GM12864 (cell line): ENCODE results near the gene HOXD13.
A peak's percentile ranks its signal among the peaks of the same experiment; 100 is the strongest.

Experiments
- DNase-seq: peaks from one replicate; pipeline ENCODE4 v3.0.0-alpha.2; 2011; ENCODE audit warnings: low read depth
- H3K4me3 ChIP-seq: 2 replicates; pipeline ENCODE4 v1.5.1; 2011; ENCODE audit warnings: mild to moderate bottlenecking, low read depth, low read length, control low read depth
- TF ChIP-seq, protein P1 (sequence below): IDR thresholded peaks from 2 replicates; pipeline ENCODE4 v1.5.1; 2011; ENCODE audit warnings: low read depth, mild to moderate bottlenecking, moderate library complexity, low read length, control low read depth, inconsistent platforms; ENCODE audit errors: missing control alignments

Gene HOXD13

DNA sequence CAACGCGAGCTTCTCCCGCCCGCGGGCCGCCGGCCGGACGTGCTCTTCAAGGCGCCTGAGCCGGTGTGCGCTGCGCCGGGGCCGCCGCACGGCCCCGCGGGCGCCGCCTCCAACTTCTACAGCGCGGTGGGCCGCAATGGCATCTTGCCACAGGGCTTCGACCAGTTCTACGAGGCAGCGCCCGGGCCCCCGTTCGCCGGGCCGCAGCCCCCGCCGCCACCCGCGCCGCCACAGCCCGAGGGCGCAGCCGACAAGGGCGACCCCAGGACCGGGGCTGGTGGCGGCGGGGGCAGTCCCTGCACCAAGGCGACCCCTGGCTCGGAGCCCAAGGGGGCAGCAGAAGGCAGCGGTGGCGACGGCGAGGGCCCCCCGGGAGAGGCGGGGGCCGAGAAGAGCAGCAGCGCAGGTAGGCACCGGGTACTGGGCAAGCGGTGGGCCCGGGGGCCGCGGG is 15.2 kb downstream of the HOXD13 start:
- TF ChIP-seq, protein P1, sequence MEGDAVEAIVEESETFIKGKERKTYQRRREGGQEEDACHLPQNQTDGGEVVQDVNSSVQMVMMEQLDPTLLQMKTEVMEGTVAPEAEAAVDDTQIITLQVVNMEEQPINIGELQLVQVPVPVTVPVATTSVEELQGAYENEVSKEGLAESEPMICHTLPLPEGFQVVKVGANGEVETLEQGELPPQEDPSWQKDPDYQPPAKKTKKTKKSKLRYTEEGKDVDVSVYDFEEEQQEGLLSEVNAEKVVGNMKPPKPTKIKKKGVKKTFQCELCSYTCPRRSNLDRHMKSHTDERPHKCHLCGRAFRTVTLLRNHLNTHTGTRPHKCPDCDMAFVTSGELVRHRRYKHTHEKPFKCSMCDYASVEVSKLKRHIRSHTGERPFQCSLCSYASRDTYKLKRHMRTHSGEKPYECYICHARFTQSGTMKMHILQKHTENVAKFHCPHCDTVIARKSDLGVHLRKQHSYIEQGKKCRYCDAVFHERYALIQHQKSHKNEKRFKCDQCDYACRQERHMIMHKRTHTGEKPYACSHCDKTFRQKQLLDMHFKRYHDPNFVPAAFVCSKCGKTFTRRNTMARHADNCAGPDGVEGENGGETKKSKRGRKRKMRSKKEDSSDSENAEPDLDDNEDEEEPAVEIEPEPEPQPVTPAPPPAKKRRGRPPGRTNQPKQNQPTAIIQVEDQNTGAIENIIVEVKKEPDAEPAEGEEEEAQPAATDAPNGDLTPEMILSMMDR: no peak
- DNase-seq: no peak
- no peak overlapping the region for H3K4me3 ChIP-seq

DNA sequence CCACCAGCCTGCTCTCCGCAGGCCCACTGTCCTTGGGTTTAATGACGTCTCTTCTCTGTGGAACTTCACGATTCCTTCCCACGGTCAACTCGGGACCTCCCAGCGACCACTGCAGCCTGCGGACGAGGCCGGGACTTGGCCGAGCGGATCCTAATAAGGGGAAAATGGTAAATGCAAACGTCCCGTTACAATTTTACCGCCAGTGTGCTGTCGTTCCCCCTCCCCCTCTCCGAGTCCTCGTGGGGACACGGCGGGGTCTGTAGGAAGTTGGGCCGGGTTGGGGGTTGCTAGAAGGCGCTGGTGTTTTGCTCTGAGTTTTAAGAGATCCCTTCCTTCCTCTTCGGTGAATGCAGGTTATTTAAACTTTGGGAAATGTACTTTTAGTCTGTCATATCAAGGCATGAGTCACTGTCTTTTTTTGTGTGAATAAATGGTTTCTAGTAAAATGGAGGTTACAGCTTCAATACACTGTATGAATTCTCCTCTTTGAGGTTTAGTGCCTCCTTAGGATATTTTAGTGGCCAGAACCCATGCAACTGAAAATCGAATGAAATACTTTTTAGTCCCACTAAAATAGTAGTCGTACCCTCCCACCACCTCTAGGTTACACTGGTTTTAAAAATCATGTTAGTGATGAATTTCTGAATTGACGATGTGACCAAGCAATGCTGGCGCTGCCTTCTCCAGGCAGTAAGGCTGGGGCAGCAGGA is 16.8 kb downstream of the HOXD13 start:
- DNase-seq: no peak
- no peak overlapping the region for H3K4me3 ChIP-seq
- TF ChIP-seq, protein P1: no peak

DNA sequence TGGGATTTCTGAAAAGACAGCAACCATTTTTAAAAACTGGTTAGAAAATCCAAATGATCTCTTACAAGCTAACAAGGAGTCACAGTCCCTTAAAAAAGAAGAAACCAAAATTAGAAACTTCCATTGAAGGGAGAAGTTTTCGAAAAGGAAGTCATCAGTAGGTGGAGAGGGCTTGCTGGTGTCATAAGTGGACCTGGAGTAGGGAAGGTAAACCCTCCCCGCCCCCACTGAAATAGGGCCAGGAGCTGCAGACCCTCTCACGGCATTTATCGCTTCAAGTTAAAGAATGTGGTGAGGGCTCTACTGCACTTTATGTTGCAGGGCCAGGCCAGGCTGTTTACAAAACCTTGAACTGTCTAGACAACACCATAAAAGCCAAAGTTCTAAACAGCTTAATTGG is 17.4 kb downstream of the HOXD13 start:
- H3K4me3 ChIP-seq: no peak overlapping the region
- DNase-seq: no peak
- TF ChIP-seq, protein P1: no peak

DNA sequence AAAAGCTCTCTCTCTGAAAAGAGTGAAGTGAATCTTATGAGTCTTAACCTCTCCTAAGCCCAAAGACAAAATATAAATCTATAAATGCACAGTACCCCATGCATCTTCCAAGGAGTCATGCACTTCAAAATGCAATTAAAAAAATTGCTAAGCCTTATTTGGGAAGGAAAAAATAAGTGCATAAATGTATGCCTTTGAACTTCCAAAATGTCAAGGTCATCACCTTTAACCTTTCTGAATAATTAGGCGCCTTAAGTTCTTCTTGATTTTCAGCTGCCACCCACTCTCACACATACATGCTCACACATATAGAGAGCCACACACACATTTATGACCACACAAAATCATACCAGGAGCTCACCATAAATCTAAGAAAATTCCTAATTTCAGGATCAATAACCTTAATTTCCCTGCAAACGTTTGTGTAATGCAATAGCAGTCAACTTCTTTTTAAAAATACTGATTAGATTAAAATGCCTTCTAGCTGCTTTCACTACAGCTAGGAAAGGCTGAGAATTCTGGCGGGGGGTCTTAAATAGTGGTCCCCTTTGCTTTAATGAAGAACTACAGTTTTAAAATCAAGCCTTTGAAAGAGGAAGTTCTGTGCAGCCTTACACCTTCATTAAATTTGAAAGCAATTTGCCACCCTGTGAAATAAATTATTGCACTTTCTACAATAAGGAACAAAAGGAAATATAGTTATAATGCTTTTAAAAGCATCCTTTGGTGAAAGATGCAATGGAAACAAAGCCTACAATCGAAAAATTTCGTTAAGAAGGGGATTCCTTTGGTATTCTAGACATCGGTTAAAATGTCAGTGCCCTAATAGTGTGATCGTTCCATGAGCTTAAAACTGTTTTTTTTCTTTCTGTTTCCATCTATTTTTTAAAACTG is 18.1 kb downstream of the HOXD13 start:
- TF ChIP-seq, protein P1: no peak
- no peak for DNase-seq

DNA sequence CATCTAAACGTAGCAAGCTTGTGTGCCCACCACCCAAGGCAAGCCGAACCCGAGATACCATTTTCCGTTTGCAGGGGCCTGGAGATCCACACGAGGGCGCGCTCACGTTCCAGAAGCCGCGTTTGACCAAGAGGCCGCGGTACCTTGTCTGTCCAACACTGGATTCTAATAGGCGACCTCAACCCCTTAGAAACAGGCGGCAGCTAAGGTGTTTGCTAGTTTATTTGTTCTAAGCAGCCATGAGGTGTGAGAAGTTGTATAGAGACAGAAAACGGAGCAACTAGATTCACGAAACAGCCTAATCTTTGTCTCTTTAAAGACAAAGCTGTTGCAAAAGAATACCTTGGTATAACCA is 18.8 kb downstream of the HOXD13 start:
- DNase-seq: no peak
- no peak overlapping the region for H3K4me3 ChIP-seq
- TF ChIP-seq, protein P1: peak; percentile 78

More for the DNA sequence above, 18.1 kb downstream of the HOXD13 start:
- no peak overlapping the region for H3K4me3 ChIP-seq

DNA sequence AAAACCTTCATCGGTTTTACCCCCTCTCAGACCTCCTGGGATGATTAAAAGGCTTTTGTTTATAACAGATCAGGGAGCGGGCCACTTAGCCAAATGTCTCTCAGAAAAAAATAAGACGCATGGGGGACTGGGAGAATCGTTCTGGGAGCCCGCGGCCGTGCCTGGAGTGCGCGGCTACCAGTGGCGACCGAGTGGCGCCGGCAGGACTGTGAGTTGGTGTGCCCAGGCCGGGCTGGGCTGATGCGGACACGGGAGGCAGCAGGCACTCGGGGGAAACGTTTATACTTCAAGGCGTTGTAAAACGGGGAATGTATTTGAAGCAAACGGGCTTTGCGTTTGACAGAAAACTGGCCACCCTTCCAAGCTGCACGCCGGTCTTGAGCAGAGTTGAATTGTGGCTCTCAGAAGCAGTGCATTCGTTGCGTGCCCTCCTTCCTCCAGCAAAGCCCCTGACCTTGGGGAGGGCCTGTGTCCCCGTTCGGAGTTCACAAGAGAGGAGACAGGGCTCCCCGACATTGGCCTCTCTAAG is 19.4 kb downstream of the HOXD13 start:
- TF ChIP-seq, protein P1: no peak
- no peak overlapping the region for H3K4me3 ChIP-seq
- DNase-seq: no peak
